SIG-M5 (cell line): Measurements from ENCODE around the gene KIZ.
A peak's percentile ranks its signal among the peaks of the same experiment; 100 is the strongest.

Source experiments
- DNase-seq: peaks from one replicate; lab custom pipeline; 2025; lab: John Stamatoyannopoulos, UW

KIZ gene

GRCh38 chr20:21177767-21178166, 51.9 kb downstream of the KIZ start:
- DNase-seq, result no peak

DNA sequence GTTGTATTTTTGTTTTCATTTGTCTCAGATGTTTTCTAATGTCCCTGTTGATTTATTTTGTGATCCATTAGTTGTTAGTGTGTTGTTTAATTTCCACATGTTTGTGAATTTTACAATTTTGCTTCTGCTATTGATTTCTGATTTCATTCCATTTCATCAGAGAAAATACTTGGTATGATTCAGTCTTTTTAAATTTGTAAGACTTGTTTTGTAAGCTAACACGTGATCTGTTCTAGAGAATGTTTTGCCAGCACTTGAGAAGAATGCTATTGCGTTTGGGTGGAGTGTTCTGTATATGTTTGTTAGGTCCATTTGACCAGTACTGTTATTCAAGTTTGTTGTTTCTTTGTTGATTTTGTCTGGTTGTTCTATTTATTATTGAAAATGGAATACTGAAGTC, 53.9 kb downstream of the KIZ start:
- DNase-seq, result no peak

DNA sequence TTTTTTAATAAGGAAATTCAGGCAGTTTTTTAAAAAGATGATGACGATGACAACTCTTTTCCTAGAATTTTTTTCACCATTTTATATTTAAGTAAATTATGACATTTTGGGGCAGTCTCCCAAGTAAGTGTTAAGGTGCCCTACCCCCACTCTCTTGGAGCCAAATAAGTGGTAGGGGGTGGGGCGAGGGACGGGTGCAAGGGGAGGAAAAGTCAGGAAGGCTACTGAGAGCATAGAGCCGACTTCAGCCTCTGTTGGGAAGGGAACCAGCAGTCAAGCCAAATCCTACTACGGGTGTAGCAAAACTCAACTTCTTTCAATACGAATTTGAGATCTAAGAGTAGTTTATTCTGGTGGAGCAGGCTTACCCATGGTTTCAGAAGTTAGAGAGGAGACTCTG, 54.4 kb downstream of the KIZ start:
- DNase-seq, result no peak

GRCh38 chr20:21181028-21181427, 55.1 kb downstream of the KIZ start:
- DNase-seq, result no peak

DNA sequence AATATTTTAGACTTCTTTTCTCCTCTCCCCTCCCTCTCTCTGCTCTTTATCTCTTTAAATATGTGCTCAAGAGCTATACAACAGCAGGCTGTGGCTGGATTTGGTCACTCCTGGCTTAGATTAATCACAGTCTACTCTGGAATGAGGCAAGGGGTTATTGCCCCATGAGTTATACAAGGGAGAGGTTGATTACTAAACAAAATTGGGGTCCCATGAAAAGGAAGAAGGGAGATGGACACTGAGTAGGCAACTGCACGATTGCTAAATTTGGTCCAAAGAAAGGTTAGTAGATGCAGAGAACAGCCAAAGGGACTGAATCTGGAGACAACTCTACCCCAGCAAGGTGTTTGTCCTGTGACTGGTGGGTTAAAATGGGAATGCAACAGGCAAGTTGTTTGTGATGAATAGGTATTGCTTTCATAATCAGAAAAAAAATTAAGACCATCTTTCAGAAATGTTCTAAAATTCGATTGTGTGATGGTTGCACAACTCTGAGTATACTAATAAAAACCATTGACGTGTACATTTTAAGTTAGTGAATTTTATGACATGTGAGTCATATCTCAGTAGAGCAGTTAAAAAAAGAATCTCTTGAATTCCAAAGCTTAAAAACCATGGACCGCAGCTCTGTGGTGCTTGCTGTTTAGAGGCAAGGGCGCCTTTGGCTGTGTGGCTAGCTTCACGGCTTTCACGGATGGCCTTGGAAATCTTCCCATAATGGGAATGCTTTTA, 57.1 kb downstream of the KIZ start:
- DNase-seq, result peak; percentile 51

DNA sequence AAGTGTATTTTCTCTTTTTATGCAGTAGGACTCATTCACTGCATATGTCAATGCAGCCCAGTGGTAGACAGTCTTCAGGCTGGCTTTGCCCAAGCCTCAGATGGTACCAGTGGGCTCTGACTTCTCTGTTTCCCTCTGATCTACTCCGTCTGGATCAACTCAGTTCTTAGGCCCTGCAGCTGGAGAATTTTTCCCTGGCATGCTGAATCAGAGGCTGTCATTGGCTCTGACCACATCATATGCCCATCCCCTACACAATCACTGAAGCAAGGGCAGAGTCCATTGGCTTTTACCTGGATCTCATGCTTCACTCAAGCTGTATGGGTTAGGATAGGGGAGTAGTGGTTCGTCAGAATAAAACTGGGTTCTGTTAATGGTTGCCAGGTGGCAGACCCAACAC, 57.8 kb downstream of the KIZ start:
- no peak for DNase-seq

DNA sequence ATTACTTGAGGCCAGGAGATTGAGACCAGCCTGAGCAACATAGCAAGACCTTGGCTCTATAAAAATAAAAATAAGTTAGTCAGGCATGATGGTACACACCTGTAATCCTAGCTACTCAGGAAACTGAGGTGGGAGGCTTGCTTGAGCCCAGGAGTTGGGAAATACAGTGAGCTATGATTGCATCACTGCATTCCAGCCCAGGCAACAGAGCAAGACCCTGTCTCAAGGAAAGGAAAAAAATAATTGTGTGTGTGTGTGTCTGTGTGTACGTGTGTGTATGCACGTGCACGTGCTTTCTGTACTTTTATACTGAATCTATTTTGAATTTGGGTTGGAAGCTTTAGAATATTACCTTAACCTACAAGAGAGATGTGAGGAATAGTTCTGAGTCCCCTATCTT, 58.9 kb downstream of the KIZ start:
- no peak for DNase-seq

GRCh38 chr20:21185849-21186248, 60.0 kb downstream of the KIZ start:
- no peak for DNase-seq

GRCh38 chr20:21189761-21190523, 64.1 kb downstream of the KIZ start:
- no peak for DNase-seq

- no peak for DNase-seq
These were observed 65.0 kb downstream of the KIZ start for GRCh38 chr20:21190869-21191268.

DNA sequence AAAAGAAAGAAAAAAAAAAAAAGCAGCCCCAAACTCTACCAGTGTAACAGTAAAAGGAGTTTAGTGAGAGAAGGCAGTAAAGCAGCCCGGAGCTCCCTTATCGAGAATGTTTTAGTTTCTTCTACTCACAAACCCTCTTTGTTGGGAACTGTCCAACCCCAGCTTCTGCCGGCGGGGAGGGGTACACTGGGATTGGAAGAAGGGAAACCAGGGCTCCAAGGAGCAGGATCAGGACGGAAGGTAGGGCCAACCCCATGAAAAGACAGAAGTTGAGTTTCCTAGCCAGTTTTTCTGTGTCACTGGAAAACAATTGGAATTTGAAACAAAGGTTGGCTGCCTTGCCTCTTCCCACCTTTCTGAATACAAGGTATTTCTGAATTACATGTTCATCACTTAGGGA, 66.0 kb downstream of the KIZ start:
- DNase-seq, result no peak

GRCh38 chr20:21202259-21202658, 76.4 kb downstream of the KIZ start:
- no peak for DNase-seq

GRCh38 chr20:21203088-21203656, 77.3 kb downstream of the KIZ start:
- DNase-seq, result no peak

- no peak for DNase-seq
These were observed 80.7 kb downstream of the KIZ start for GRCh38 chr20:21206584-21206983.

GRCh38 chr20:21208999-21209398, 83.1 kb downstream of the KIZ start:
- no peak for DNase-seq

GRCh38 chr20:21209668-21210067, 83.8 kb downstream of the KIZ start:
- DNase-seq, result no peak

DNA sequence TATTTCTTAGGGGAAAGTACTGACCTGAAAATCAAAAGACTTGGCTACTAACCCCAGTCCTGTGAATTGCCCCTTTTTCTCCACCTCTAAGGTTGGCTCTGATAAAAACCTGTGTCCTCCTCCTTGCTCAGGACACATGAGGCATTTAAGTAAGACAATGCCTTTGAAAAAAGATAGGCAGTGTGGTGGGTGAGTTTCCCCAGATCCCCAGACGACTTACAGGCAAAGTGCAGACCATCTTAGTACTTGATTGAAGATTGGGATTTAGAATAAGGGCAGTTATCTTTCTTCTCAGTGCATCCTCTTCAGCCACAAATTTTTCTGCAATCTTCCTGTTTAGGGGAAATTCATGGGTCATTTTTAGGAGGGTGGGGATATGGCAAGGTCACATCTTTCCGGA, 87.8 kb downstream of the KIZ start:
- no peak for DNase-seq

- no peak for DNase-seq
These were observed 88.5 kb downstream of the KIZ start for GRCh38 chr20:21214431-21214830.

DNA sequence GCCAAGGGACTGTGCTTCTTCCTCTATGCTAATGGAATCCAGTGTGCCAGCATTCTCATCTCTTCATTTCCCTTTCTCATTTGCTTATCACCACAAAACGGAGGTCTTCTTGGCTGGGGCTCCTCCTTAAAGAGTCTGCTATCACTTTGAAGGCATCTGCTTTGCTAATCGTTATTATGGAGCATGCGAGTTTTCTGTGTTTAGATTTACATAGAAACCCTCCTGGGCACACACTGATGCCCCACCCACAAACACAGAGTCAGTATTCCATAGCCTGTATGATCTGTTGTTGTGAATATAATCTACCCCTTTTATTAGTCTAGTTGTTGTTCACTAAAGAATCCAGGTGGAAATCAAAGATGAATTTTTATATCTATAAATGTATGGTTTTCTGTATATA, 93.8 kb downstream of the KIZ start:
- no peak for DNase-seq

GRCh38 chr20:21224217-21224616, 98.3 kb downstream of the KIZ start:
- no peak for DNase-seq

- no peak for DNase-seq
These were observed 99.5 kb downstream of the KIZ start for GRCh38 chr20:21225215-21225947.

DNA sequence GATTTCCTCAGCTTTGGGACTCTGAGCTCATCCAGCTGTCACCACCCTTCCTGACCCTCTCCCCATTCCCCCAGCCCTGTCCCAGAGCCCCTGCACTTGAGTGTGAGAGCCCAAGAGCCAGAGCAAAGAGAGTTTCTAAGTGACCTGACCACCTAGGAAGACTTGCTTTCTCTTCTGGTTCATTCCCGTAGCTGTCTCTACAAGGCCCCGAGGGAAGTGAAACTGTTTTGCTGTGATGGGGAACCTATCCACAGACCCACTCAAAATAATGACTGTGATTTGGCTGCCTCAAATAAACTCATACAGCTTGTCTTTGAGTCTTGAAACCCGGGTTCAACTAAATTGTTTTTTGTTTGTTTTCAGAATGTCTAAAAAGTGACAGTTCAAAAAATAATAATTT, 102.6 kb downstream of the KIZ start:
- DNase-seq, result no peak

DNA sequence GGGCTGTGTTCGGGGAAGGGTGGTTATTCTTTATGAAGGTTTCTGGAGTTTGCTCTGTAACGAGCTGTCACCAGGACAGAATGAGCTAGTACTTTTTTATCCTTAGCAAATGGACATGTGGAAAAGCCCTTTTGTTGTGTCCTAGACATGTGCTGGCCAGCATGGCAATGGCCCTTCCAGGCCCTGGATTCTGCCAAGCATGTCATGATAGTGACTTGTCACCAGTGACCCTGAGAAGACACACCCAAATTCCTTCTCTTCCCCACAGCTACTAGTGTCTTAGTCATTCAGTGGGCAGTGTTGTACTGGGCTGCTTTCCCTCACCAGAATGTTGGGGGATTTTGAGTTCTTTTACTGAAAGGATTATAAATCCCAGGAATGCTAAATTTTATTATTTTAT, 103.3 kb downstream of the KIZ start:
- no peak for DNase-seq
